ENCODE data around the gene STAP2. TPM values are rescaled to one million over a fixed set of nuclear protein-coding genes. Genes with fewer than 3 reads are reported as not detected.
A peak's percentile ranks its signal among the peaks of the same experiment; 100 is the strongest.

Gene STAP2
- total RNA-seq, 3 donors from 2014 or later, result 1.6 to 51.4 (median 25.9) TPM

DNA sequence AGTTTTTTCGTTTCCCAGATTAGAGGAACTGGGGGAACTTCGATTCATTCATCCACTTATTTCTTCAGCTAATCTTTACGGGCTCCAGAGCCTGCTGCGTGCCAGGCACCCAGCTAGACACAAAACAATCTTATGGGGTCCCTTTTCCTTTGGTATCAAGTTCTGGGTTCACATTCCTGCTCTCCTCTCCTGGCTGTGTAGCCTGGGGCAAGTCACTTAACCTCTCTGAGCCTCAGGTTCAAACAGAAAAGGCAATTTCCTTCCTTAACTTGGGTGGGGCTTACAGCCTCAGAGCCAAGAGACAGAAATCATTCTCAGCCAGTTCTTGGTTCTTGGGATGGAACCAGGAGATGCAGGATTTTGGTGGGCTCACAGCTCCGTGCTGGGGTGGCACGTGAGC, 53.7 kb downstream of the STAP2 start:
- Histone ChIP-seq H3K4me3 (no peak overlapping the region), H3K4me1 (no peaks in the 10 kb centered on the region), H3K27ac (no peak overlapping the region), H3K36me3 (no peaks in the 10 kb centered on the region), H3K9me3 (no peaks in the 10 kb centered on the region), H3K27me3 (peaks cover 3 to 44% of the 10 kb centered on the region in 2 donors)
- no peak for DNase-seq (ENCODE audit: low spot score in 2 of 2)
- no peak for TF ChIP-seq POLR2AphosphoS5 (IDR thresholded peaks at IDR 0.05)
- TF ChIP-seq, protein P1, sequence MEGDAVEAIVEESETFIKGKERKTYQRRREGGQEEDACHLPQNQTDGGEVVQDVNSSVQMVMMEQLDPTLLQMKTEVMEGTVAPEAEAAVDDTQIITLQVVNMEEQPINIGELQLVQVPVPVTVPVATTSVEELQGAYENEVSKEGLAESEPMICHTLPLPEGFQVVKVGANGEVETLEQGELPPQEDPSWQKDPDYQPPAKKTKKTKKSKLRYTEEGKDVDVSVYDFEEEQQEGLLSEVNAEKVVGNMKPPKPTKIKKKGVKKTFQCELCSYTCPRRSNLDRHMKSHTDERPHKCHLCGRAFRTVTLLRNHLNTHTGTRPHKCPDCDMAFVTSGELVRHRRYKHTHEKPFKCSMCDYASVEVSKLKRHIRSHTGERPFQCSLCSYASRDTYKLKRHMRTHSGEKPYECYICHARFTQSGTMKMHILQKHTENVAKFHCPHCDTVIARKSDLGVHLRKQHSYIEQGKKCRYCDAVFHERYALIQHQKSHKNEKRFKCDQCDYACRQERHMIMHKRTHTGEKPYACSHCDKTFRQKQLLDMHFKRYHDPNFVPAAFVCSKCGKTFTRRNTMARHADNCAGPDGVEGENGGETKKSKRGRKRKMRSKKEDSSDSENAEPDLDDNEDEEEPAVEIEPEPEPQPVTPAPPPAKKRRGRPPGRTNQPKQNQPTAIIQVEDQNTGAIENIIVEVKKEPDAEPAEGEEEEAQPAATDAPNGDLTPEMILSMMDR (IDR thresholded peaks at IDR 0.05), result no peak
- TF ChIP-seq POLR2A (IDR thresholded peaks at IDR 0.05), result no peak
- intact Hi-C loops (cut with DNase I; ENCODE audit: low total_unique reads), result no loop called here

DNA sequence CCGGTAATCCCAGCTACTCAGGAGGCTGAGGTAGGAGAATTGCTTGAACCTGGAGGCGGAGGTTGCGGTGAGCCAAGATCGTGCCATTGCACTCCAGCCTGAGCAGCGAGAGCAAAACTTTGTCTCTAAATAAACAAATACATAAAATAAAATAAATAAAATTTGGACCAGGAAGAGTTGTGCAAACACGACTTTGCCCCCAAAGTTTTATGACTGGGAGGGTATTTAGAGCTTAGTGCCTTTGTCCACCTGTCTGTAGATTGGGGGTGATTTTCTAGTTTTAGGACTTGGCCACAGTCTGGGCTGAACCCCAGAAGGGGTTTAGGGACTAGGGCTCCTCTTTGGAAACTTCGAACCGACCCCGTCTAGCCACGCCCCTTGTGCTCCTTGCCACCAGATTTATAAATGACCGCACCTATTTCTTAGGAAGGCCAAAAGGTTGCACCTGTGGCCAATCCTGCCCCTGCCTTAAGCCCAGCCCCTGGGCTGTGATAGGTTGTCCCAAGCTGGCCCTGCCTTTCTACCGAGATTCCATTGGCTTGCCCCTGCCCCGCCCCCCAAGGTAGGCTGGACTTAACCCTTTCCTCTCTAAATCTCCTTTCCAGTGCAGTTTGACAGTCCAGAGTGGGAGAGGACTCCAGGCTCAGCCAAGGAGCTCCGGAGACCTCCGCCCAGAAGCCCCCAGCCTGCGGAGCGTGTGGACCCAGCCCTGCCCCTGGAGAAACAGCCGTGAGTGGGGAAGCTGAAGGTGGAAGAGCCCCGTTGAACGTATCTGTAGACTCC, 54.3 kb downstream of the STAP2 start:
- Histone ChIP-seq H3K36me3 (no peaks in the 10 kb centered on the region), H3K27ac (no peak overlapping the region), H3K4me1 (peaks cover under 1 to 6% of the 10 kb centered on the region in 2 donors), H3K4me3 (no peak overlapping the region), H3K9me3 (no peaks in the 10 kb centered on the region), H3K27me3 (peaks cover 6 to 50% of the 10 kb centered on the region in 2 donors)
- no peak for TF ChIP-seq POLR2A (IDR thresholded peaks at IDR 0.05)
- TF ChIP-seq POLR2AphosphoS5 (IDR thresholded peaks at IDR 0.05), result no peak
- TF ChIP-seq, protein P1 (IDR thresholded peaks at IDR 0.05), result no peak
- DNase-seq (ENCODE audit: low spot score in 2 of 2), result no peak
- intact Hi-C loops (cut with DNase I; ENCODE audit: low total_unique reads), result no loop called here

DNA sequence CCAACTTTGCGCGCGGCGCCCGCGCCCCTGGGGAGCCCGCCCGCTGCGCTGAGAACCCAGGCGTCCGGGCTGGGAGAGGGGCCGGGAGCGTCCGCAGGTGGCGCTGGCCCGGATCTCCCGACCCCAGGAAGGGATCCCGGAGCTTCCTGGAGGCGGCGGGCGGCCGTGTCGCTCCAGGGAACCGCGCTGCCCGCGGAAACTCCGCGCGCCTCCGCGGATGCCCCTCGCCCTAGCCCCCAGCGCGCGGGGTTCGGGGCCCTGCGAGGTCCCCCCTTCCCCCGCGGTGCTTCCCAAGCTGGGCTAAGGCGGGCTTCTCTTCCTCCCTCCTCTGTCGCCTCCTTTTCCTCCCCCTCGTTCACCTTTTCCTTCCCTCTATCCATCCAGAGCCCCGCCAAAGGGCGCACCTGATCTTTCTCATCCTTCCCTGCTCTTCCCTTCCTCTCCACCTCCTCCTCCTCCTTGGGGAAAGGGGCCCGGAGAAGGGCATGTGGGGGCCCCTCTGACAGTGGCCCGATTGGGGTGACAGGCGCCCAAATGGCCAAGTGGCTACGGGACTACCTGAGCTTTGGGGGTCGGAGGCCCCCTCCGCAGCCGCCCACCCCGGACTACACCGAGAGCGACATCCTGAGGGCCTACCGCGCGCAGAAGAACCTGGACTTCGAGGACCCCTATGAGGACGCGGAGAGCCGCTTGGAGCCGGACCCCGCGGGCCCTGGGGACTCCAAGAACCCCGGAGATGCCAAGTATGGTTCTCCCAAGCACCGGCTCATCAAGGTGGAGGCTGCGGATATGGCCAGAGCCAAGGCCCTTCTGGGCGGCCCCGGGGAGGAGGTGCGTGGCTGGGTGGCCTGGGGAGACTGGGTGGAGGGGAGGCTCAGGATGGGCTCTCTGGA, 58.9 kb downstream of the STAP2 start:
- TF ChIP-seq POLR2AphosphoS5 (IDR thresholded peaks at IDR 0.05) (no peak), POLR2A (IDR thresholded peaks at IDR 0.05) (no peak)
- TF ChIP-seq, protein P1 (IDR thresholded peaks at IDR 0.05), result no peak
- H3K9me3 ChIP-seq, result no peaks in the 10 kb centered on the region
- H3K27me3 ChIP-seq, result peaks cover 12 to 62% of the 10 kb centered on the region in 2 donors
- no peaks in the 10 kb centered on the region for H3K36me3 ChIP-seq
- peak overlapping the region in 2 of 3 donors; percentile 26 to 57 for H3K4me3 ChIP-seq
- intact Hi-C loops (cut with DNase I; ENCODE audit: low total_unique reads), result no loop called here
- no peak overlapping the region for H3K27ac ChIP-seq
- H3K4me1 ChIP-seq, result peaks cover 4 to 12% of the 10 kb centered on the region in 2 donors
- no peak for DNase-seq (ENCODE audit: low spot score in 2 of 2)

DNA sequence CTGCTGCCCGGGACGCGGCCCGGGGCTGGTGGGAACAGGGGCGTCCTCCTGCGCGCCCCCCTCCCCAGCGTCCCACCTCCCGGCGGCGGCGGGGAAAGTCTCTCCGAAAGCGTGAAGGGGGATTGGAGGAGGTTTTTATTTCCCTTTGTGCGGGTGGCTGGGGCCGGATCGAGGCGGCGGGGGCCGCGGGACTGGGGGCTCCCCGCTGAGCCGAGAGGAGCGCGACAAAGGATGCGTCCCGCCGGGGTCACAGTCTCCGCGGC, 59.4 kb downstream of the STAP2 start:
- no peak overlapping the region for H3K27ac ChIP-seq
- peaks cover 4 to 12% of the 10 kb centered on the region in 2 donors for H3K4me1 ChIP-seq
- TF ChIP-seq, protein P1 (IDR thresholded peaks at IDR 0.05), result no peak
- TF ChIP-seq POLR2A (IDR thresholded peaks at IDR 0.05) (no peak), POLR2AphosphoS5 (IDR thresholded peaks at IDR 0.05) (no peak)
- no peaks in the 10 kb centered on the region for H3K36me3 ChIP-seq
- peaks cover 12 to 57% of the 10 kb centered on the region in 2 donors for H3K27me3 ChIP-seq
- intact Hi-C loops (cut with DNase I; ENCODE audit: low total_unique reads), result no loop called here
- no peak for DNase-seq (ENCODE audit: low spot score in 2 of 2)
- H3K9me3 ChIP-seq, result no peaks in the 10 kb centered on the region
- peak overlapping the region in 2 of 3 donors; percentile 26 to 57 for H3K4me3 ChIP-seq

Measured in breast epithelium (tissue), 4 donors.